Endodermal cell (in vitro differentiated cells): ENCODE data around the gene PI16. TPM values are rescaled to one million over a fixed set of nuclear protein-coding genes. Genes with fewer than 3 reads are reported as not detected.

Experiments used
- DNase-seq: peaks from one replicate; pipeline ENCODE4 v3.0.0-alpha.2; 2017
- H3K27ac ChIP-seq: 2 replicates; pipeline ENCODE4 v1.5.1; 2013; ENCODE audit warnings: mild to moderate bottlenecking, low read depth, low read length, moderate library complexity
- H3K27me3 ChIP-seq: 2 replicates; pipeline ENCODE4 v1.6.1; 2013; ENCODE audit warnings: mild to moderate bottlenecking, low read length, moderate library complexity; ENCODE audit not compliant: insufficient read depth, control insufficient read depth, poor library complexity, severe bottlenecking
- H3K36me3 ChIP-seq: 2 replicates; pipeline ENCODE4 v1.7.0; 2013; ENCODE audit warnings: mild to moderate bottlenecking, low read length, moderate library complexity; ENCODE audit not compliant: control insufficient read depth, insufficient read depth
- H3K4me1 ChIP-seq: one replicate; pipeline ENCODE4 v1.7.0; 2013; ENCODE audit warnings: low read length; ENCODE audit not compliant: control insufficient read depth, insufficient read depth
- H3K4me3 ChIP-seq: 2 replicates; pipeline ENCODE4 v1.5.1; 2013; ENCODE audit warnings: mild to moderate bottlenecking, low read length, moderate library complexity
- H3K9ac ChIP-seq: 2 replicates; pipeline ENCODE4 v1.6.1; 2013; ENCODE audit warnings: mild to moderate bottlenecking, low read length, moderate library complexity; ENCODE audit not compliant: poor library complexity, severe bottlenecking; ENCODE audit errors: extremely low read depth
- H3K9me3 ChIP-seq: 2 replicates; pipeline ENCODE4 v1.6.1; 2013; ENCODE audit warnings: mild to moderate bottlenecking, low read length, moderate library complexity; ENCODE audit not compliant: control insufficient read depth
- H3K27ac Mint-ChIP-seq: 2 replicates; pipeline ENCODE4 v1.8.0; 2020; ENCODE audit warnings: mixed read lengths
- H3K27me3 Mint-ChIP-seq: 2 replicates; pipeline ENCODE4 v1.8.0; 2021; ENCODE audit warnings: mild to moderate bottlenecking, mixed read lengths; ENCODE audit not compliant: insufficient read depth
- H3K36me3 Mint-ChIP-seq: 2 replicates; pipeline ENCODE4 v1.8.0; 2020; ENCODE audit warnings: low read depth, mixed read lengths
- H3K4me1 Mint-ChIP-seq: 2 replicates; pipeline ENCODE4 v1.8.0; 2020; ENCODE audit warnings: mixed read lengths
- H3K4me3 Mint-ChIP-seq: 2 replicates; pipeline ENCODE4 v1.8.0; 2020; ENCODE audit warnings: mild to moderate bottlenecking, moderate library complexity, mixed read lengths
- H3K9me3 Mint-ChIP-seq: 2 replicates; pipeline ENCODE4 v1.8.0; 2020; ENCODE audit warnings: mild to moderate bottlenecking, mixed read lengths
- WGBS, 2 experiments: methylation state at CpG; one replicate each; pipeline versions ENCODE4 v1.1.5 to v1.1.7; 2013; ENCODE audit warnings: missing lambda C conversion rate in 2 of 2, mixed read lengths in 1 of 2; ENCODE audit not compliant: insufficient coverage in 1 of 2, insufficient read length in 1 of 2; 5-methylcytosine and 5-hydroxymethylcytosine counted together
- total RNA-seq, 2 donors: library from RNA; stranded (reverse); fragmentation: NEBNext Ultra II Directional in 1 of 2; extraction: Animal tissue kit (Norgen Biotek cat#: 25700) in 1 of 2; gene quantifications; 2 replicates in 1 of 2; 3 replicates in 1 of 2; pipeline ENCODE4 v1.2.1, GENCODE V29; 2021
- TF ChIP-seq, protein P1 (sequence below): fragments of 200-600 bp; sonication (generic); conservative IDR thresholded peaks from 2 replicates; pipeline ENCODE4 v1.5.0; 2021; ENCODE audit warnings: antibody characterized with exemption, mild to moderate bottlenecking

The PI16 gene
- total RNA-seq, 2 donors from 2014 or later, result not detected

DNA sequence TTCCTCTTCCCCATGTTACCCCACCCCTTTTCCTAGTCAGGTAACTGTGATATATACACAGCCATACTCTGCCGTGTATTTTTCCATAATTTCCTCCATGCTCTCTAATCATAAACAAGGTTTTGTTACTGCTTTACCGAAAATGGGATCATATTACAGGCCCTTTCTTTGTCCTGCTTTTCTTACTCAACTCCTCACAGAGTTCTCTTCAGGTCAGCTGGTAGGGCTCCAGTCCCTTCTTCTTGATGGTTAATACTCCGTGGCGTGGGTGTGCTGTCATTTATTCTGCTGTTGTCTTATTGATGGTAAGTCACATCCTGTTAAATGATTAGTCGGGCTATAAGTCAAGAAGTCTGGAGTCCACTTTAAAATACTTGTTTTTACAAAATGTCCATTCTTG lies 24.9 kb upstream of the PI16 start:
- no peaks in the 10 kb centered on the region for H3K27me3 ChIP-seq
- Mint-ChIP-seq H3K9me3 (peaks cover 1% of the 10 kb centered on the region), H3K27ac (no peak overlapping the region), H3K4me3 (no peak overlapping the region), H3K4me1 (peaks cover 6% of the 10 kb centered on the region), H3K36me3 (no peaks in the 10 kb centered on the region), H3K27me3 (peaks cover 12% of the 10 kb centered on the region)
- no peak overlapping the region for H3K9ac ChIP-seq
- H3K4me1 ChIP-seq, result no peaks in the 10 kb centered on the region
- no peak overlapping the region for H3K4me3 ChIP-seq
- H3K36me3 ChIP-seq, result no peaks in the 10 kb centered on the region
- H3K9me3 ChIP-seq, result no peaks in the 10 kb centered on the region
- WGBS, 2 experiments, result 78 to 81% methylated on average over 2 to 5 of the region's 5 CpGs
- TF ChIP-seq, protein P1, sequence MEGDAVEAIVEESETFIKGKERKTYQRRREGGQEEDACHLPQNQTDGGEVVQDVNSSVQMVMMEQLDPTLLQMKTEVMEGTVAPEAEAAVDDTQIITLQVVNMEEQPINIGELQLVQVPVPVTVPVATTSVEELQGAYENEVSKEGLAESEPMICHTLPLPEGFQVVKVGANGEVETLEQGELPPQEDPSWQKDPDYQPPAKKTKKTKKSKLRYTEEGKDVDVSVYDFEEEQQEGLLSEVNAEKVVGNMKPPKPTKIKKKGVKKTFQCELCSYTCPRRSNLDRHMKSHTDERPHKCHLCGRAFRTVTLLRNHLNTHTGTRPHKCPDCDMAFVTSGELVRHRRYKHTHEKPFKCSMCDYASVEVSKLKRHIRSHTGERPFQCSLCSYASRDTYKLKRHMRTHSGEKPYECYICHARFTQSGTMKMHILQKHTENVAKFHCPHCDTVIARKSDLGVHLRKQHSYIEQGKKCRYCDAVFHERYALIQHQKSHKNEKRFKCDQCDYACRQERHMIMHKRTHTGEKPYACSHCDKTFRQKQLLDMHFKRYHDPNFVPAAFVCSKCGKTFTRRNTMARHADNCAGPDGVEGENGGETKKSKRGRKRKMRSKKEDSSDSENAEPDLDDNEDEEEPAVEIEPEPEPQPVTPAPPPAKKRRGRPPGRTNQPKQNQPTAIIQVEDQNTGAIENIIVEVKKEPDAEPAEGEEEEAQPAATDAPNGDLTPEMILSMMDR, result no peak
- H3K27ac ChIP-seq, result no peak overlapping the region
- no peak for DNase-seq

DNA sequence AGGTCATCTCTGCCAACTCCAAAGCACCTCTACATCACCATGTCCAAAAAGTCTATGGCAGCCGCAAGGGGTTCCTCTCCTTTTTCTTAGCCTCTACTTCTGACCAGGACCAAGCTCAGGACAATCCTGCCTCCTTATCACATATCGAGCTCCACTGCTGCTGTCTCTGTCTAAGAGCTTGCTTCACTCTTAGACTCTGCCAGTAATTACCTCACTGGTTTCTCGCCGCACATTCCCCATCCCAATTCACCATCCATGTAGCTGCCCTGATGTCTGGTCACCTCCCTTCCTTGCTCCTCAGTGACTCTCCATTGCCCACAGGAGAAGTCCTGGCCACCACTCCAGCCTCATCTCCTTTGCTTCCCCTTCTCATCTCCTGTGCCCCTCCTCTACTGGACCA lies 24.1 kb upstream of the PI16 start:
- H3K9me3 Mint-ChIP-seq, result peaks cover 1% of the 10 kb centered on the region
- peaks cover 13% of the 10 kb centered on the region for H3K27me3 Mint-ChIP-seq
- Histone ChIP-seq H3K4me3 (no peak overlapping the region), H3K9ac (no peak overlapping the region), H3K27ac (no peak overlapping the region), H3K9me3 (no peaks in the 10 kb centered on the region), H3K27me3 (no peaks in the 10 kb centered on the region), H3K4me1 (no peaks in the 10 kb centered on the region), H3K36me3 (no peaks in the 10 kb centered on the region)
- no peak overlapping the region for H3K4me3 Mint-ChIP-seq
- peaks cover 6% of the 10 kb centered on the region for H3K4me1 Mint-ChIP-seq
- no peak for DNase-seq
- 95 to 100% methylated on average over 3 to 4 of the region's 4 CpGs for WGBS, 2 experiments
- TF ChIP-seq, protein P1, result no peak
- H3K27ac Mint-ChIP-seq, result no peak overlapping the region
- H3K36me3 Mint-ChIP-seq, result no peaks in the 10 kb centered on the region

DNA sequence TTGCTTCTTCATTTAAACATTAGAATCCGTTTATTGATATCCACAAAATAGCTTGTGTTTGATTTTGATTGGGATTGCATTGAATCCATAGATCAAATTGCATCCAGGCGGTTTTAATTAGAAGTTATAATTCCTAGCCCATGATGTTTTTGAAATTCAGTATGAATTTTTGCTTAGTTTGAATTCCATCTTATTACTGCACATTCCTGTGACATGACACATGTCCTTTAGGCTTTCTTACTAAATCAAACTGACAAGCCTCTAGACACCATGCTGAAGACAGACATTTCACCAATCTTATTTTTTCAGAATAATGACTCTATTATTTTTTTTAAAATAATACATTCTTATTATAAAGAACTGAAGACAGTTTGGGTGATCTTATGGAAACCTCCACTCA lies 21.4 kb upstream of the PI16 start:
- no peak for DNase-seq
- Histone ChIP-seq H3K36me3 (no peaks in the 10 kb centered on the region), H3K27me3 (no peaks in the 10 kb centered on the region), H3K9ac (no peak overlapping the region), H3K27ac (no peak overlapping the region), H3K4me3 (no peak overlapping the region), H3K9me3 (no peaks in the 10 kb centered on the region), H3K4me1 (no peaks in the 10 kb centered on the region)
- Mint-ChIP-seq H3K4me3 (no peak overlapping the region), H3K9me3 (peaks cover 1% of the 10 kb centered on the region), H3K36me3 (no peaks in the 10 kb centered on the region), H3K4me1 (no peaks in the 10 kb centered on the region), H3K27me3 (peaks cover 8% of the 10 kb centered on the region), H3K27ac (no peak overlapping the region)
- WGBS, 2 experiments, result 80 to 91% methylated on average over 1 to 2 of the region's 2 CpGs
- TF ChIP-seq, protein P1, result no peak
